ENCODE data around the gene ADGRL4.
"Not testable (repeated sequence)": the region's sequence is repeated elsewhere in the genome, so short reads cannot be mapped to it uniquely, and the experiment has no call there.

ADGRL4 gene

DNA sequence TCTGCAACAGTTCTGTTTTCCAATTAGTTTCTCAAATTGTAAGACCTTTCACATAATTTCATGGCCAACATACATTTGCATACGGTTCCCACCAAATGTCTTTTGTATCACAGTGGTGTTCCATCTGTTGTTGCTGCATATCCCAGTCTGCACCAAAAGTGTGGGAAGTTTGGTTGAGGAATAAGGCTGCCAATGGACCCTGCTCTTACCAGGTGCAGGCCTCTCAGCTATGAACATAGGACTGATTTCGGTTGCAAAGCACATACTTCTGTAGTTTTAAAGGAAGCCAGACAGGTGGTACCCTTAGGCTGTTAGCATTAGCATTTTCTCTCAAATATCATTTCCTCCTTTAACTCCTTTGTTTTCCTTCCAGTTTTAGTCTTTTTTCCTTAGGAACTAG, 33.8 kb downstream of the ADGRL4 start:
- H3K9me3 ChIP-seq (ENCODE audit: control insufficient read depth, insufficient read depth, low read depth, low read length) = no peaks in the 10 kb centered on the region
- H3K4me3 ChIP-seq (ENCODE audit: low read depth, low read length) = no peak overlapping the region
- H3K36me3 ChIP-seq (ENCODE audit: control insufficient read depth in 2 of 2, insufficient read depth in 1 of 2, low read length in 2 of 2) = no peaks in the 10 kb centered on the region
- H3K27ac ChIP-seq (ENCODE audit: extremely low read depth, low read depth, low read length) = no peak overlapping the region
- TF ChIP-seq YY1 (tag by site-specific recombination; IDR thresholded peaks at IDR 0.05) (no peak), ZNF37A (tag by site-specific recombination; IDR thresholded peaks at IDR 0.05) (no peak), ZBTB7A (tag by site-specific recombination; IDR thresholded peaks at IDR 0.05; ENCODE audit: low read depth) (no peak), ZNF157 (tag by site-specific recombination; IDR thresholded peaks at IDR 0.05) (no peak), ZNF302 (tag by site-specific recombination; IDR thresholded peaks at IDR 0.05; ENCODE audit: low read depth) (no peak), ZNF23 (tag by site-specific recombination; IDR thresholded peaks at IDR 0.05; ENCODE audit: borderline replicate concordance) (no peak), ZNF596 (tag by site-specific recombination; IDR thresholded peaks at IDR 0.05) (no peak), GLIS2 (tag by site-specific recombination; IDR thresholded peaks at IDR 0.05) (no peak), ZNF140 (tag by site-specific recombination; IDR thresholded peaks at IDR 0.05) (no peak)
- ChIA-PET POLR2A (no interaction called here), CTCF (no interaction called here)
- H3K4me1 ChIP-seq (ENCODE audit: control insufficient read depth, insufficient read depth, low read length) = no peaks in the 10 kb centered on the region

DNA sequence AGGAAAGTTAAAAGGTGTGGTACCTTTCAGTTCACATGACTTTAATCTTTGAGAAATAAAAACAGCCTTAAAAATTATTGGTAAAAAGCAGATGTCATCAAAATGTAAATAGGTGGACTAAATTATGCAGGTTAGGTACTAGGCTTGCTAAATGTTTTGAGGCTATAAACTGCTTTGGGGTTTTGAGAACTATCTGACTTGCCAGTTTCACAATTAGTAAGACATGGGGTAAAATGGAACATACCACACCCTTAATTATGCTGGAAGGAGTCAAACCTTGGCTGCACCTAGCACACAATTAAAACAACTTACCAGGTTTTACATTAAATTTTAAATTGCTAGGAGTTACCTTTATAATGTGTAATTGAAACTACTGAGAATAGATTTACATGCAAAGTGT, 39.4 kb downstream of the ADGRL4 start:
- H3K36me3 ChIP-seq (ENCODE audit: control insufficient read depth in 2 of 2, insufficient read depth in 1 of 2, low read length in 2 of 2); POLR2A ChIA-PET; H3K9me3 ChIP-seq (ENCODE audit: control insufficient read depth, insufficient read depth, low read depth, low read length); H3K4me3 ChIP-seq (ENCODE audit: low read depth, low read length); H3K4me1 ChIP-seq (ENCODE audit: control insufficient read depth, insufficient read depth, low read length); H3K27ac ChIP-seq (ENCODE audit: extremely low read depth, low read depth, low read length): not testable (repeated sequence)
- CTCF ChIA-PET = interaction anchor here (0.7 kb wide), 1 partner anchor 883 kb away, joined by 3 read pairs; no protein-coding TSS in a partner anchor

DNA sequence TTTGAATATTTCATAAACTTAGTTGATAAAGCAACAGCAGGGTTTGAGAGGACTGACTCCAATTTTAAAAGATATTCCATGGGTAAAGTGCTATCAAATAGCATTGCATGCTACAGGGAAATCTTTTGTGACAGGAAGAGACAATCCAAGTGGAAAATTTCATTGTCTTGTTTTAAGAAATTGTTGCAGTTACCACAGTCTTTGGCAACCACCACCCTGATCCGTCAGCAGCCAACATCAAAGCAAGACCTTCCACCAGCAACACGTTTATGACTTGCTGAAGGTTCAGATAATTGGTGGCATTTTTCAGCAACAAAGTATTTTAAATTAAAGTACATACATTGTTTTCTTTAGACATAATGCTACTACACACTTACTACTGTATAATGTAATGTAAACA, 47.8 kb downstream of the ADGRL4 start:
- POLR2A ChIA-PET = no interaction called here
- Histone ChIP-seq H3K27ac (ENCODE audit: extremely low read depth, low read depth, low read length) (no peak overlapping the region), H3K4me1 (ENCODE audit: control insufficient read depth, insufficient read depth, low read length) (no peaks in the 10 kb centered on the region), H3K4me3 (ENCODE audit: low read depth, low read length) (no peak overlapping the region), H3K36me3 (ENCODE audit: control insufficient read depth in 2 of 2, insufficient read depth in 1 of 2, low read length in 2 of 2) (no peaks in the 10 kb centered on the region), H3K9me3 (ENCODE audit: control insufficient read depth, insufficient read depth, low read depth, low read length) (no peaks in the 10 kb centered on the region)
- TF ChIP-seq ZNF23 (tag by site-specific recombination; IDR thresholded peaks at IDR 0.05; ENCODE audit: borderline replicate concordance) (no peak), ZNF629 (tag by site-specific recombination; IDR thresholded peaks at IDR 0.05) (no peak), ZBTB20 (tag by site-specific recombination; IDR thresholded peaks at IDR 0.05) (no peak), ZNF785 (tag by site-specific recombination; IDR thresholded peaks at IDR 0.05) (no peak), ZNF324 (tag by site-specific recombination; IDR thresholded peaks at IDR 0.05) (no peak), ZNF571 (tag by site-specific recombination; IDR thresholded peaks at IDR 0.05) (no peak), SP2 (tag by site-specific recombination; IDR thresholded peaks at IDR 0.05) (no peak), ZNF623 (tag by site-specific recombination; IDR thresholded peaks at IDR 0.05) (no peak)
- TF ChIP-seq, protein P1, sequence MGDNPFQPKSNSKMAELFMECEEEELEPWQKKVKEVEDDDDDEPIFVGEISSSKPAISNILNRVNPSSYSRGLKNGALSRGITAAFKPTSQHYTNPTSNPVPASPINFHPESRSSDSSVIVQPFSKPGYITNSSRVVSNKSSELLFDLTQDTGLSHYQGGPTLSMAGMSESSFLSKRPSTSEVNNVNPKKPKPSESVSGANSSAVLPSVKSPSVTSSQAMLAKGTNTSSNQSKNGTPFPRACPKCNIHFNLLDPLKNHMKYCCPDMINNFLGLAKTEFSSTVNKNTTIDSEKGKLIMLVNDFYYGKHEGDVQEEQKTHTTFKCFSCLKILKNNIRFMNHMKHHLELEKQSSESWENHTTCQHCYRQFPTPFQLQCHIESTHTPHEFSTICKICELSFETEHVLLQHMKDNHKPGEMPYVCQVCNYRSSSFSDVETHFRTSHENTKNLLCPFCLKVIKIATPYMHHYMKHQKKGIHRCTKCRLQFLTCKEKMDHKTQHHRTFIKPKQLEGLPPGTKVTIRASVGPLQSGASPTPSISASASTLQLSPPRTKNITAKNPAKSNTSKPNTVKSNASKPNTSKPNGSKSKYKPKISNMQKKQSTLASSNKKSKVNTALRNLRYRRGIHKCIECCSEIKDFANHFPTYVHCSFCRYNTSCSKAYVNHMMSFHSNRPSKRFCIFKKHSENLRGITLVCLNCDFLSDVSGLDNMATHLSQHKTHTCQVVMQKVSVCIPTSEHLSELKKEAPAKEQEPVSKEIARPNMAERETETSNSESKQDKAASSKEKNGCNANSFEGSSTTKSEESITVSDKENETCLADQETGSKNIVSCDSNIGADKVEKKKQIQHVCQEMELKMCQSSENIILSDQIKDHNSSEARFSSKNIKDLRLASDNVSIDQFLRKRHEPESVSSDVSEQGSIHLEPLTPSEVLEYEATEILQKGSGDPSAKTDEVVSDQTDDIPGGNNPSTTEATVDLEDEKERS (tag by site-specific recombination; IDR thresholded peaks at IDR 0.05) = no peak
- TF ChIP-seq, protein P2, sequence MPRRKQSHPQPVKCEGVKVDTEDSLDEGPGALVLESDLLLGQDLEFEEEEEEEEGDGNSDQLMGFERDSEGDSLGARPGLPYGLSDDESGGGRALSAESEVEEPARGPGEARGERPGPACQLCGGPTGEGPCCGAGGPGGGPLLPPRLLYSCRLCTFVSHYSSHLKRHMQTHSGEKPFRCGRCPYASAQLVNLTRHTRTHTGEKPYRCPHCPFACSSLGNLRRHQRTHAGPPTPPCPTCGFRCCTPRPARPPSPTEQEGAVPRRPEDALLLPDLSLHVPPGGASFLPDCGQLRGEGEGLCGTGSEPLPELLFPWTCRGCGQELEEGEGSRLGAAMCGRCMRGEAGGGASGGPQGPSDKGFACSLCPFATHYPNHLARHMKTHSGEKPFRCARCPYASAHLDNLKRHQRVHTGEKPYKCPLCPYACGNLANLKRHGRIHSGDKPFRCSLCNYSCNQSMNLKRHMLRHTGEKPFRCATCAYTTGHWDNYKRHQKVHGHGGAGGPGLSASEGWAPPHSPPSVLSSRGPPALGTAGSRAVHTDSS (tag by site-specific recombination; IDR thresholded peaks at IDR 0.05) = no peak
- TF ChIP-seq, protein P3, sequence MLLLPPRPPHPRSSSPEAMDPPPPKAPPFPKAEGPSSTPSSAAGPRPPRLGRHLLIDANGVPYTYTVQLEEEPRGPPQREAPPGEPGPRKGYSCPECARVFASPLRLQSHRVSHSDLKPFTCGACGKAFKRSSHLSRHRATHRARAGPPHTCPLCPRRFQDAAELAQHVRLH (tag by site-specific recombination; IDR thresholded peaks at IDR 0.05) = no peak
- CTCF ChIA-PET = no interaction called here
